Neural cell (in vitro differentiated cells): ENCODE data around the gene GPLD1. TPM values are rescaled to one million over a fixed set of nuclear protein-coding genes. Genes with fewer than 3 reads are reported as not detected.

Source experiments
- H2AFZ ChIP-seq: fragments of 200-600, 300-800 bp; sonication (generic), shearing (Covaris generic); 2 replicates; pipeline ENCODE4 v1.6.0; 2014; ENCODE audit warnings: low read depth, mild to moderate bottlenecking, antibody characterized with exemption, low read length, moderate library complexity
- H3F3A ChIP-seq: fragments of 200-600 bp; shearing (Covaris generic); 2 replicates; pipeline ENCODE4 v1.6.1; 2016; ENCODE audit warnings: mild to moderate bottlenecking, moderate library complexity, mixed read lengths, antibody characterized with exemption, low read length; ENCODE audit not compliant: insufficient read depth, poor library complexity, severe bottlenecking
- H3K27ac ChIP-seq: fragments of 200-600, 300-800 bp; sonication (generic), shearing (Covaris generic); 2 replicates; pipeline ENCODE4 v1.5.1; 2014; ENCODE audit warnings: mild to moderate bottlenecking, low read length, moderate library complexity
- H3K27me3 ChIP-seq: fragments of 300-800, 200-600 bp; sonication (generic), shearing (Covaris generic); 2 replicates; pipeline ENCODE4 v1.6.0; 2014; ENCODE audit warnings: mild to moderate bottlenecking, low read depth, low read length, moderate library complexity; ENCODE audit not compliant: insufficient read depth
- H3K36me3 ChIP-seq: fragments of 300-800, 200-600 bp; sonication (generic), shearing (Covaris generic); 2 replicates; pipeline ENCODE4 v1.5.1; 2014; ENCODE audit warnings: mild to moderate bottlenecking, antibody characterized with exemption, low read length, moderate library complexity; ENCODE audit not compliant: insufficient read depth
- H3K4me2 ChIP-seq: fragments of 300-800, 200-600 bp; sonication (generic), shearing (Covaris generic); 2 replicates; pipeline ENCODE4 v1.6.0; 2014; ENCODE audit warnings: mild to moderate bottlenecking, low read length
- H3K4me3 ChIP-seq: fragments of 300-800, 200-600 bp; sonication (generic), shearing (Covaris generic); 2 replicates; pipeline ENCODE4 v1.5.1; 2014; ENCODE audit warnings: mild to moderate bottlenecking, low read length, moderate library complexity
- H3K79me2 ChIP-seq: fragments of 200-600 bp; shearing (Covaris generic); replicated peaks from 2 replicates; pipeline ENCODE4 v1.6.0; 2014; ENCODE audit warnings: mild to moderate bottlenecking, low read length, moderate library complexity; ENCODE audit not compliant: insufficient read depth
- H3K9ac ChIP-seq: fragments of 300-800, 200-600 bp; sonication (generic), shearing (Covaris generic); 2 replicates; pipeline ENCODE4 v1.6.1; 2016; ENCODE audit warnings: mild to moderate bottlenecking, low read length, mixed read lengths
- H3K9me2 ChIP-seq: fragments of 200-600 bp; shearing (Covaris generic); 2 replicates; pipeline ENCODE4 v1.6.1; 2016; ENCODE audit warnings: mild to moderate bottlenecking, low read length, mixed read lengths; ENCODE audit not compliant: insufficient read depth
- H3K9me3 ChIP-seq: fragments of 200-600, 300-800 bp; sonication (generic), shearing (Covaris generic); 2 replicates; pipeline ENCODE4 v1.6.1; 2016; ENCODE audit warnings: mild to moderate bottlenecking, mixed run types, low read length, moderate library complexity, mixed read lengths
- H4K20me1 ChIP-seq: fragments of 200-600 bp; shearing (Covaris generic); 2 replicates; pipeline ENCODE4 v1.6.1; 2016; ENCODE audit warnings: mild to moderate bottlenecking, mixed run types; ENCODE audit not compliant: insufficient read depth
- CTCF ChIP-seq: fragments of 450-650 bp; IDR thresholded peaks from 2 replicates; pipeline ENCODE4 v1.5.1; 2014; ENCODE audit warnings: antibody characterized with exemption, mild to moderate bottlenecking, moderate library complexity; ENCODE audit not compliant: poor library complexity, severe bottlenecking
- EP300 ChIP-seq: fragments of 450-650 bp; conservative IDR thresholded peaks from 2 replicates; pipeline ENCODE4 v1.6.1; 2014; ENCODE audit warnings: antibody characterized with exemption, mild to moderate bottlenecking, moderate library complexity; ENCODE audit not compliant: poor library complexity, severe bottlenecking
- EZH2 ChIP-seq: fragments of 200-600, 300-800 bp; shearing (Covaris generic), sonication (generic); IDR thresholded peaks from 2 replicates; pipeline ENCODE4 v1.6.1; 2014; ENCODE audit warnings: antibody characterized with exemption, low read length, borderline replicate concordance, mild to moderate bottlenecking; ENCODE audit not compliant: insufficient read depth, poor library complexity, severe bottlenecking
- MXI1 ChIP-seq: fragments of 450-650 bp; conservative IDR thresholded peaks from 2 replicates; pipeline ENCODE4 v1.6.1; 2014; ENCODE audit warnings: antibody characterized with exemption, mild to moderate bottlenecking; ENCODE audit not compliant: poor library complexity, severe bottlenecking
- POLR2AphosphoS5 ChIP-seq: IDR thresholded peaks from 2 replicates; pipeline ENCODE4 v1.6.1; 2012
- RAD21 ChIP-seq: fragments of 450-650 bp; conservative IDR thresholded peaks from 2 replicates; pipeline ENCODE4 v1.6.1; 2014; ENCODE audit warnings: antibody characterized with exemption, mild to moderate bottlenecking, moderate library complexity
- REST ChIP-seq: IDR thresholded peaks from 2 replicates; pipeline ENCODE4 v1.6.1; 2012; ENCODE audit warnings: borderline replicate concordance
- SMC3 ChIP-seq: fragments of 450-650 bp; conservative IDR thresholded peaks from 2 replicates; pipeline ENCODE4 v1.6.1; 2014; ENCODE audit warnings: antibody characterized with exemption, mild to moderate bottlenecking, moderate library complexity; ENCODE audit not compliant: poor library complexity
- TAF1 ChIP-seq: IDR thresholded peaks from 2 replicates; pipeline ENCODE4 v1.6.1; 2012; ENCODE audit warnings: low read depth
- polyA plus RNA-seq: library from polyadenylated mRNA; depleted of rRNA; stranded (reverse); fragments of >200 nt; gene quantifications from 2 replicates; pipeline ENCODE4 v1.2.3, GENCODE V29; 2014

The GPLD1 gene
- polyA plus RNA-seq, 1 donor from 2014 or later: 11.0 TPM

GRCh38 chr6:24454452-24454851 is 34.9 kb downstream of the GPLD1 start:
- Histone ChIP-seq H3K27me3 (no peaks in the 10 kb centered on the region), H3K79me2 (no peaks in the 10 kb centered on the region), H3K27ac (no peak overlapping the region), H3K9ac (no peak overlapping the region), H3F3A (no peaks in the 10 kb centered on the region), H4K20me1 (no peaks in the 10 kb centered on the region), H2AFZ (no peak overlapping the region), H3K4me3 (no peak overlapping the region), H3K36me3 (no peaks in the 10 kb centered on the region), H3K4me2 (no peak overlapping the region), H3K9me3 (no peaks in the 10 kb centered on the region), H3K9me2 (no peaks in the 10 kb centered on the region)
- TF ChIP-seq TAF1 (no peak), CTCF (no peak), SMC3 (no peak), EP300 (no peak), RAD21 (no peak), MXI1 (no peak), EZH2 (no peak), REST (no peak), POLR2AphosphoS5 (no peak)

GRCh38 chr6:24453921-24454320 is 35.5 kb downstream of the GPLD1 start:
- Histone ChIP-seq H3K27me3 (no peaks in the 10 kb centered on the region), H3K4me2 (no peak overlapping the region), H3K9me3 (no peaks in the 10 kb centered on the region), H3K36me3 (no peaks in the 10 kb centered on the region), H3K79me2 (no peaks in the 10 kb centered on the region), H3K9ac (no peak overlapping the region), H4K20me1 (no peaks in the 10 kb centered on the region), H3K4me3 (no peak overlapping the region), H3F3A (no peaks in the 10 kb centered on the region), H2AFZ (no peak overlapping the region), H3K9me2 (no peaks in the 10 kb centered on the region), H3K27ac (no peak overlapping the region)
- TF ChIP-seq EZH2: no peak
- TF ChIP-seq REST: no peak
- TF ChIP-seq POLR2AphosphoS5: no peak
- no peak for TF ChIP-seq CTCF
- TF ChIP-seq SMC3: no peak
- TF ChIP-seq MXI1: no peak
- no peak for TF ChIP-seq EP300
- TF ChIP-seq RAD21: no peak
- no peak for TF ChIP-seq TAF1
